Heart right ventricle (tissue), 16 donors: Measurements from ENCODE around the gene CROCC2. TPM values are rescaled to one million over a fixed set of nuclear protein-coding genes. Genes with fewer than 3 reads are reported as not detected.

Experiments used
- ATAC-seq, 8 donors: fragments of 200-7000 bp; cut with Tn5 transposase; one replicate each; pipeline ENCODE4 v1.9.1; 2020; ENCODE audit warnings: mild to moderate bottlenecking in 8 of 8, moderate library complexity in 8 of 8, moderate number of reproducible peaks in 1 of 8
- DNase-seq, 2 donors: peaks; one replicate each; pipeline ENCODE4 v3.0.0-alpha.2; 2020
- H3K27ac ChIP-seq, 10 donors: fragments of 200-600 bp; sonication (generic) in 2 of 10; one replicate each; pipeline versions ENCODE4 v1.5.0 to v1.8.0; 2020 to 2022; ENCODE audit warnings: mild to moderate bottlenecking in 3 of 10
- H3K27me3 ChIP-seq, 7 donors: fragments of 200-600 bp; one replicate each; pipeline ENCODE4 v1.8.0; 2021 to 2022; ENCODE audit warnings: mild to moderate bottlenecking in 2 of 7
- H3K36me3 ChIP-seq, 9 donors: fragments of 200-600 bp; sonication (generic) in 1 of 9; one replicate each; pipeline versions ENCODE4 v1.5.0 to v1.8.0; 2020 to 2022; ENCODE audit warnings: mild to moderate bottlenecking in 2 of 9
- H3K4me1 ChIP-seq, 9 donors: fragments of 200-600 bp; sonication (generic) in 1 of 9; one replicate each; pipeline versions ENCODE4 v1.5.0 to v1.8.0; 2020 to 2022; ENCODE audit warnings: mild to moderate bottlenecking in 4 of 9
- H3K4me3 ChIP-seq, 10 donors: fragments of 200-600 bp; sonication (generic) in 2 of 10; one replicate each; pipeline versions ENCODE4 v1.5.0 to v1.8.0; 2020 to 2022; ENCODE audit warnings: mild to moderate bottlenecking in 7 of 10, moderate library complexity in 2 of 10
- H3K9me3 ChIP-seq, 11 donors: fragments of 200-600 bp in 10 of 11; sonication (generic) in 2 of 11; one replicate each; pipeline versions ENCODE4 v1.5.0 to v1.8.0; 2013 to 2022; ENCODE audit warnings: mild to moderate bottlenecking in 2 of 11, control low read depth in 1 of 11, moderate library complexity in 1 of 11
- WGBS, 2 donors: extraction: QIAGEN DNeasy Blood & Tissue Kit; methylation state at CpG; one replicate each; pipeline ENCODE4 v1.1.7; 2013; ENCODE audit warnings: inconsistent platforms in 1 of 2; 5-methylcytosine and 5-hydroxymethylcytosine counted together
- intact Hi-C, 10 donors: fragments of 100-400 bp; cut with DNase I; formaldehyde crosslinking; loops; one replicate each; pipeline versions ENCODE4 v1.11.1 to v1.14.2; 2022
- polyA plus RNA-seq, 2 donors: library from polyadenylated mRNA; stranded (reverse); fragments of 200-250 nt; gene quantifications; one replicate each; pipeline ENCODE4 v1.2.3, GENCODE V29; 2013
- total RNA-seq, 10 donors: library from RNA; stranded (reverse); fragmentation: NEBNext Ultra II Directional in 3 of 10; extraction: Animal tissue kit (Norgen Biotek cat#: 25700) in 3 of 10; gene quantifications; one replicate each; pipeline versions ENCODE4 v1.2.1 to v1.2.4, GENCODE V29; 2021 to 2023
- TF ChIP-seq, protein P1 (sequence below), 9 donors: fragments of 200-600 bp; sonication (generic) in 2 of 9; IDR thresholded peaks; one replicate each; pipeline versions ENCODE4 v1.5.0 to v1.8.0; 2021 to 2022; ENCODE audit warnings: antibody characterized with exemption in 9 of 9, mild to moderate bottlenecking in 5 of 9, moderate library complexity in 1 of 9
- donor health status: Arrhythmogenic right ventricular cardiomyopathy.
- donor health status: ischemic (EF 13 %, LVEDD 7.1; RV severe dilation, severe dysfunction).
- donor health status: healthy with polysubstance abuse.
- donor health status: DM: no; HTN: yes; CAD: no.
- donor health status: DM: no; HTN: no; CAD: no.
- donor health status: ischemic (EF 25% LVEDD 6.9; RV normal size, moderate dysfunction).
- donor health status: ischemic (EF 25% LVEDD 5.7; RV mildly dilated, moderate dysfunction).
- donor health status: healthy.
- donor health status: DM: yes; HTN: yes; CAD: no.
- donor health status: Ischemic cardiomyopathy.
- donor health status: ischemic (EF 35%, LVEDD 5.7; RV mildly dilated, moderate dysfunction).
- donor health status: nonischemic (EF 11% LVEDD 7.7; RV severe dilation, severe dysfunction).
- donor health status: DM: yes; HTN: yes; CAD: no.
- donor health status: PGD.
- donor health status: ischemic (EF 29% LVEDD 5.4; RV normal size, mild dysfunction).
- donor health status: nonischemic (EF 23%, LVEDD 6.1; RV moderate dilation, normal function).

The CROCC2 gene
- total and polyA plus RNA-seq, 12 donors, result 0.06 TPM; not detected in 11

GRCh38 chr2:240986787-240987411 lies 80.8 kb downstream of the CROCC2 start:
- TF ChIP-seq, protein P1, sequence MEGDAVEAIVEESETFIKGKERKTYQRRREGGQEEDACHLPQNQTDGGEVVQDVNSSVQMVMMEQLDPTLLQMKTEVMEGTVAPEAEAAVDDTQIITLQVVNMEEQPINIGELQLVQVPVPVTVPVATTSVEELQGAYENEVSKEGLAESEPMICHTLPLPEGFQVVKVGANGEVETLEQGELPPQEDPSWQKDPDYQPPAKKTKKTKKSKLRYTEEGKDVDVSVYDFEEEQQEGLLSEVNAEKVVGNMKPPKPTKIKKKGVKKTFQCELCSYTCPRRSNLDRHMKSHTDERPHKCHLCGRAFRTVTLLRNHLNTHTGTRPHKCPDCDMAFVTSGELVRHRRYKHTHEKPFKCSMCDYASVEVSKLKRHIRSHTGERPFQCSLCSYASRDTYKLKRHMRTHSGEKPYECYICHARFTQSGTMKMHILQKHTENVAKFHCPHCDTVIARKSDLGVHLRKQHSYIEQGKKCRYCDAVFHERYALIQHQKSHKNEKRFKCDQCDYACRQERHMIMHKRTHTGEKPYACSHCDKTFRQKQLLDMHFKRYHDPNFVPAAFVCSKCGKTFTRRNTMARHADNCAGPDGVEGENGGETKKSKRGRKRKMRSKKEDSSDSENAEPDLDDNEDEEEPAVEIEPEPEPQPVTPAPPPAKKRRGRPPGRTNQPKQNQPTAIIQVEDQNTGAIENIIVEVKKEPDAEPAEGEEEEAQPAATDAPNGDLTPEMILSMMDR (IDR thresholded peaks at IDR 0.05), result no peak
- Histone ChIP-seq H3K27ac (no peak overlapping the region), H3K4me3 (no peak overlapping the region), H3K4me1 (peaks cover 12 to 32% (median 20%) of the 10 kb centered on the region in 9 donors), H3K9me3 (peaks cover 0 to 11% (median 0%) of the 10 kb centered on the region in 11 donors), H3K36me3 (no peaks in the 10 kb centered on the region), H3K27me3 (peaks cover 0 to 23% (median 16%) of the 10 kb centered on the region in 7 donors)
- 45 to 51% methylated on average over 11 of the region's 11 CpGs for WGBS, 2 donors
- peak in 1 of 2 donors; percentile 70 for DNase-seq
- ATAC-seq, result peak in 5 of 8 donors; percentile 3 to 47 (median 20)
- intact Hi-C loops, result loop anchor here in 4 of 10 donors (5.0 to 10.0 kb wide), 2 partner anchors 75 to 132 kb away; no protein-coding TSS in a partner anchor

DNA sequence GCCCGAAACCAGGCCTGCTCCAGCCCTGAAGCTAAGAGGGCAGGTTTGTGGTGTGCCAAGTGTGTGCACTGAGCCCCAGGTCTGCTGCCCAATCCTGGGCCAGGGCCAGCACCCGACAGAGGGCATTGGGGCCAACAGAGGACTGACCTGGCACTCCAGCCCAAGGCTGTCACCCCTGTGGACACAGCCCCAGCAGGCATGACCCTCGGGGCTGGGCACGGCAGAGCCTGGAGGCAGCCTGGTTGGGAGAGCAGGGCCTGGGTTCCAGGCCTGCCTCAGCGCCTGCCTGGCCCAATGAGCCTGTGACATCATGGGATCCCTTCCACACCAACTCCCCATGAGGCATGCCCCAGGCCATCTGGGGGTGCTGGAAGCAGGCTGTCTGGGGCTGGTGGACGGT lies 81.5 kb downstream of the CROCC2 start:
- intact Hi-C loops, result loop anchor here in 4 of 10 donors (5.0 to 10.0 kb wide), 2 partner anchors 75 to 133 kb away; no protein-coding TSS in a partner anchor

DNA sequence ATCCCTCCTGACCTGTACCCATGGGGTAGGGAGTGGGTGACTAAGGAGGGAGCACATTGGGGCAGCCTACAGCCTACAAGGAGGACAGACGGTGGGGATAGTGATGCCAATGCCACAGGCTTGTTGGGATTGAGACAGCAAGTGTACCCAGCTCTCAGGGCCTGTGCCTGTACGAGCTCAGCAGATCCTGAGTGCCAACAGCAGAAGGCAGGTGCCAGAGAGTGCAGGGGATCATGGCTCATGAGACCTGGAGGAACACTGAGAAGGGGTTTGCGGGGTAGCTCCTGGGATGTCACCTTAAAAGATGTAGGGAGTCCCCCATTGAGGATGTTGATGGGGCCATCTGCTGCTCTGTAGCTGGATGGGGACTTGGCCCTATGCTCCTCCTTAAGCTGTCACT lies 82.0 kb downstream of the CROCC2 start:
- Histone ChIP-seq H3K27ac (peak overlapping the region in 1 of 10 donors; percentile 33), H3K9me3 (peaks cover 0 to 11% (median 0%) of the 10 kb centered on the region in 11 donors), H3K4me3 (no peak overlapping the region), H3K27me3 (peaks cover 0 to 12% (median 9%) of the 10 kb centered on the region in 7 donors), H3K4me1 (peaks cover 19 to 40% (median 24%) of the 10 kb centered on the region in 9 donors), H3K36me3 (no peaks in the 10 kb centered on the region)
- DNase-seq (no peak), ATAC-seq (no peak)
- TF ChIP-seq, protein P1 (IDR thresholded peaks at IDR 0.05), result no peak
- intact Hi-C loops, result loop anchor here in 5 of 10 donors (2.0 to 10.0 kb wide), 3 partner anchors 76 to 137 kb away; no protein-coding TSS in a partner anchor
- 76 to 93% methylated on average over 3 of the region's 3 CpGs for WGBS, 2 donors

More for the DNA sequence above, 81.5 kb downstream of the CROCC2 start:
- no peak overlapping the region for H3K4me3 ChIP-seq
- WGBS, 2 donors, result 86 to 94% methylated on average over 6 of the region's 6 CpGs
- H3K36me3 ChIP-seq, result no peaks in the 10 kb centered on the region
- DNase-seq (peak in 1 of 2 donors; percentile 18), ATAC-seq (no peak)
- H3K27me3 ChIP-seq, result peaks cover 0 to 17% (median 15%) of the 10 kb centered on the region in 7 donors
- TF ChIP-seq, protein P1 (IDR thresholded peaks at IDR 0.05), result no peak
- H3K4me1 ChIP-seq, result peaks cover 15 to 39% (median 24%) of the 10 kb centered on the region in 9 donors
- peak overlapping the region in 1 of 10 donors; percentile 33 for H3K27ac ChIP-seq
- peaks cover 0 to 11% (median 0%) of the 10 kb centered on the region in 11 donors for H3K9me3 ChIP-seq

- Histone ChIP-seq H3K36me3 (no peaks in the 10 kb centered on the region), H3K4me1 (peaks cover 19 to 40% (median 24%) of the 10 kb centered on the region in 9 donors), H3K27ac (no peak overlapping the region), H3K4me3 (no peak overlapping the region), H3K9me3 (peaks cover 0 to 11% (median 0%) of the 10 kb centered on the region in 11 donors), H3K27me3 (peaks cover 0 to 6% (median 4%) of the 10 kb centered on the region in 7 donors)
- WGBS, 2 donors, result 91 to 96% methylated on average over 6 of the region's 6 CpGs
- no peak for DNase-seq
- ATAC-seq, result no peak
- intact Hi-C loops, result loop anchor here in 5 of 10 donors (2.0 to 10.0 kb wide), 3 partner anchors 76 to 138 kb away; no protein-coding TSS in a partner anchor
- TF ChIP-seq, protein P1 (IDR thresholded peaks at IDR 0.05), result no peak
Observed at GRCh38 chr2:240988571-240989271, 82.6 kb downstream of the CROCC2 start.
